ENCODE measurements around the gene JADE2.
"Not testable (repeated sequence)": the region's sequence is repeated elsewhere in the genome, so short reads cannot be mapped to it uniquely, and the experiment has no call there.

The JADE2 gene

GRCh38 chr5:134507452-134507851 is 18.0 kb upstream of the JADE2 start:
- DNase-seq (ENCODE audit: low spot score), result no peak

- DNase-seq (ENCODE audit: low spot score), result no peak
Observed at GRCh38 chr5:134508521-134509195, 16.8 kb upstream of the JADE2 start.

GRCh38 chr5:134509308-134510040 is 16.0 kb upstream of the JADE2 start:
- no peak for DNase-seq (ENCODE audit: low spot score)

GRCh38 chr5:134510970-134511795 is 14.3 kb upstream of the JADE2 start:
- DNase-seq (ENCODE audit: low spot score), result no peak

GRCh38 chr5:134511796-134512660 is 13.4 kb upstream of the JADE2 start:
- DNase-seq (ENCODE audit: low spot score), result no peak

- DNase-seq (ENCODE audit: low spot score), result no peak
Observed at GRCh38 chr5:134512661-134512999, 12.8 kb upstream of the JADE2 start.

- no peak for DNase-seq (ENCODE audit: low spot score)
Observed at GRCh38 chr5:134515801-134516200, 9.7 kb upstream of the JADE2 start.

GRCh38 chr5:134516984-134517383 is 8.5 kb upstream of the JADE2 start:
- DNase-seq (ENCODE audit: low spot score), result not testable (repeated sequence)

GRCh38 chr5:134517553-134517952 is 7.9 kb upstream of the JADE2 start:
- no peak for DNase-seq (ENCODE audit: low spot score)

GRCh38 chr5:134519989-134520388 is 5.5 kb upstream of the JADE2 start:
- DNase-seq (ENCODE audit: low spot score), result no peak

- no peak for DNase-seq (ENCODE audit: low spot score)
Observed at GRCh38 chr5:134521841-134522240, 3.6 kb upstream of the JADE2 start.

- no peak for DNase-seq (ENCODE audit: low spot score)
Observed at GRCh38 chr5:134523543-134524271, 1.8 kb upstream of the JADE2 start.

GRCh38 chr5:134524272-134524825 is 1.1 kb upstream of the JADE2 start:
- peak; percentile 60 for DNase-seq (ENCODE audit: low spot score)

- DNase-seq (ENCODE audit: low spot score), result peak; percentile 57
Observed at GRCh38 chr5:134525683-134526482, 413 bp downstream of the JADE2 start.

- peak; percentile 75 for DNase-seq (ENCODE audit: low spot score)
Observed at GRCh38 chr5:134526483-134527155, 1.1 kb downstream of the JADE2 start.

- DNase-seq (ENCODE audit: low spot score), result peak; percentile 75
Observed at GRCh38 chr5:134527156-134527960, 1.9 kb downstream of the JADE2 start.

GRCh38 chr5:134527961-134528424 is 2.5 kb downstream of the JADE2 start:
- no peak for DNase-seq (ENCODE audit: low spot score)

GRCh38 chr5:134528556-134528955 is 3.1 kb downstream of the JADE2 start:
- DNase-seq (ENCODE audit: low spot score), result no peak

- DNase-seq (ENCODE audit: low spot score), result no peak
Observed at GRCh38 chr5:134529460-134529859, 4.0 kb downstream of the JADE2 start.
